ENCODE data around the gene AQP7.

DNA sequence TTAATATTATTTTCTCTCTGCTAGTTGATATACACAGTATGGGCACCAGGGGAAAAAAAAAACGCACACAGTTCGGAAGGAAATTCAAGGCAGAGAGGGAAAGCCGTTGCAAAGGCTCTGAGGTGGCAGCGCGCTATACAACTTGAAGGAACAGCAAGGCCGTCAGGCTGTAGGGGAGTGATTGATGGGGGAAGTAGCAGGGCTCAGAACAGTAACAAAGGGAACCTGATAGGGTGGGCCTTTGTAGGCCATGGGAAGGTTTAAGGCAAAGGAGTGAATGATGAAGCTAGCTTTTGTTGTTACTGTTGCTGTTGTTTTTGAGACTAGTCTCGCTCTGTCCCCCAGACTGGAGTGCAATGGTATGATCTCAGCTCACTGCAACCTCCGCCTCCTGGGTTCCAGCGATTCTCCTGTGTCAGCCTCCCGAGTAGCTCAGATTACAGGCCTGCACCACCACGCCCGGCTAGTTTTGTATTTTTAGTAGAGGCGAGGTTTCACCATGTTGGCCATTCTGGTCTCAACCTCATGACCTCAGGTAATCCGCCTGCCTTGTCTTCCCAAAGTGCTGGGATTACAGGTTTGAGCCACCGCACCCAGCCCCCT is 27.0 kb downstream of the AQP7 start:
- TF ChIP-seq, protein P1, sequence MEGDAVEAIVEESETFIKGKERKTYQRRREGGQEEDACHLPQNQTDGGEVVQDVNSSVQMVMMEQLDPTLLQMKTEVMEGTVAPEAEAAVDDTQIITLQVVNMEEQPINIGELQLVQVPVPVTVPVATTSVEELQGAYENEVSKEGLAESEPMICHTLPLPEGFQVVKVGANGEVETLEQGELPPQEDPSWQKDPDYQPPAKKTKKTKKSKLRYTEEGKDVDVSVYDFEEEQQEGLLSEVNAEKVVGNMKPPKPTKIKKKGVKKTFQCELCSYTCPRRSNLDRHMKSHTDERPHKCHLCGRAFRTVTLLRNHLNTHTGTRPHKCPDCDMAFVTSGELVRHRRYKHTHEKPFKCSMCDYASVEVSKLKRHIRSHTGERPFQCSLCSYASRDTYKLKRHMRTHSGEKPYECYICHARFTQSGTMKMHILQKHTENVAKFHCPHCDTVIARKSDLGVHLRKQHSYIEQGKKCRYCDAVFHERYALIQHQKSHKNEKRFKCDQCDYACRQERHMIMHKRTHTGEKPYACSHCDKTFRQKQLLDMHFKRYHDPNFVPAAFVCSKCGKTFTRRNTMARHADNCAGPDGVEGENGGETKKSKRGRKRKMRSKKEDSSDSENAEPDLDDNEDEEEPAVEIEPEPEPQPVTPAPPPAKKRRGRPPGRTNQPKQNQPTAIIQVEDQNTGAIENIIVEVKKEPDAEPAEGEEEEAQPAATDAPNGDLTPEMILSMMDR (IDR thresholded peaks at IDR 0.05 in 4 of 5, conservative IDR thresholded peaks at IDR 0.05 in 1 of 5), result no peak
- no peak for TF ChIP-seq POLR2A (IDR thresholded peaks at IDR 0.05)

All from gastrocnemius medialis (tissue), 4 donors.